PC-3 (cell line): Measurements from ENCODE around the gene NLRP6.

Source experiments
- CTCF ChIP-seq: fragments of 300-600 bp; sonication (generic); conservative IDR thresholded peaks from 2 replicates; pipeline ENCODE4 v1.5.1; 2017; ENCODE audit warnings: antibody characterized with exemption, low read depth, mild to moderate bottlenecking, low read length
- EZH2 ChIP-seq: fragments of 300-600 bp; sonication (generic); IDR thresholded peaks from one replicate; pipeline ENCODE4 v1.6.1; 2017; ENCODE audit warnings: antibody characterized with exemption, mild to moderate bottlenecking, low read length; ENCODE audit not compliant: unreplicated experiment
- EZH2phosphoT487 ChIP-seq: fragments of 300-600 bp; sonication (generic); IDR thresholded peaks from 2 replicates; pipeline ENCODE4 v1.6.1; 2018; ENCODE audit warnings: mild to moderate bottlenecking, antibody characterized with exemption, low read length, borderline replicate concordance

- TF ChIP-seq CTCF (no peak), EZH2 (no peak), EZH2phosphoT487 (no peak)
Measured at GRCh38 chr11:236774-237767, 41.1 kb upstream of the NLRP6 start, which contains the start of gene PSMD13.
